Measurements from ENCODE around the gene NUDT8.

DNA sequence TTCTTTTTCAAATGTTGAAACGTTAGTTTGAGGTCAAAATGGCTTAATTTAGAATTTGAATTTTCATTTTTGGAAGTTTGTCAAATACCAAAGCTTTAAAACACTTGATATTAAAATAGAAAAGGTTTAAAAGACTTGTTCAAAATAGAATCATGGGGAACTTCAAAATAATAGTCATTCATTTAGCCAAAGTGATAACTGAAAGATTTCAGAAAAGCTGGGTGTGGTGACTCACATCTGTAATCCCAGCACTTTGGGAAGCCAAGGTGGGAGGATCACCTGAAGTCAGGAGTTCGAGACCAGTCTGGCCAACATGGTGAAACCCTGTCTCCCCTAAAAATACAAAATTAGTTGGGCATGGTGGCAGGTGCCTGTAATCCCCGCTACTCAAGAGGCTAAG lies 35.3 kb downstream of the NUDT8 start:
- TF ChIP-seq ZNF274 (IDR thresholded peaks at IDR 0.05; ENCODE audit: insufficient read depth, insufficient read length) (no peak), TARDBP (IDR thresholded peaks at IDR 0.05; ENCODE audit: borderline replicate concordance) (no peak), SIX5 (IDR thresholded peaks at IDR 0.05; ENCODE audit: low read depth, low read length, severe bottlenecking) (no peak), NRF1 (conservative IDR thresholded peaks at IDR 0.05; ENCODE audit: low read depth, low read length) (no peak)
- TF ChIP-seq, protein P1, sequence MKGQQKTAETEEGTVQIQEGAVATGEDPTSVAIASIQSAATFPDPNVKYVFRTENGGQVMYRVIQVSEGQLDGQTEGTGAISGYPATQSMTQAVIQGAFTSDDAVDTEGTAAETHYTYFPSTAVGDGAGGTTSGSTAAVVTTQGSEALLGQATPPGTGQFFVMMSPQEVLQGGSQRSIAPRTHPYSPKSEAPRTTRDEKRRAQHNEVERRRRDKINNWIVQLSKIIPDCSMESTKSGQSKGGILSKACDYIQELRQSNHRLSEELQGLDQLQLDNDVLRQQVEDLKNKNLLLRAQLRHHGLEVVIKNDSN (IDR thresholded peaks at IDR 0.05; ENCODE audit: borderline replicate concordance, extremely low read length, insufficient read depth, low read depth, low read length) = no peak
